ENCODE data around the gene CUEDC2.

DNA sequence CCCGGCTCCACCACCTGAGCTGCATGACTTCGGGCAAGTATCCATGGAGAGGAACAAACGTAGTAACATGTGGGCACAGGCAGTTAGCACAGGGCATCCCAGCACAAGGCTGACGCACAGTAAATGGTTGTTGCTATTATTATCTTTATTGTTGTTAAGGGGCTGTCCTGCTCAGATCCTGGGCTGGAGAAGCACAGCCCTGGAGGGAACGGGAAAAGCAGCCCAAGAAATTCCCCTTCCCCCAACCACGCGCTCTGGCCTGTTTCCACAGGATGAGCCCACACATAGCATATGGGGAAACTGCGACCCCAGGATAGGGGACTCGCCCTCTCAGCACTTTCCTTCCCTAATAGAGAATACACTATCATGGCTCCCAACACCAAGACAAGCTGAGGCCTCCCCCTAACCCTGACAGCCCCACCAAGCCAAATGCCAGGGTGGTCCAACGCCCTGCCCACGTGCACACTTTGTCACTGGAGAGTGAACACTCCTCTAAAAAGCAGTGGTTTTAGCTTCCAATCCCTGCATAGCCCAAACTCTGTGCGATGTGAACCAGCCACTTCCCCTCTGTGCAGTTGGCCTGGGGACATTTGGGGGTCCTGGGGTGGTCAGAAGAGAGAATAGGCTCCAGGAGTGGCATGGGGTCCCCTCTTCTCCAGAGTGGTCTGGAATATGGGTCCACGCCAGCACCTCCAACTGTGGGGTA, 24.8 kb downstream of the CUEDC2 start:
- TF ChIP-seq, protein P1, sequence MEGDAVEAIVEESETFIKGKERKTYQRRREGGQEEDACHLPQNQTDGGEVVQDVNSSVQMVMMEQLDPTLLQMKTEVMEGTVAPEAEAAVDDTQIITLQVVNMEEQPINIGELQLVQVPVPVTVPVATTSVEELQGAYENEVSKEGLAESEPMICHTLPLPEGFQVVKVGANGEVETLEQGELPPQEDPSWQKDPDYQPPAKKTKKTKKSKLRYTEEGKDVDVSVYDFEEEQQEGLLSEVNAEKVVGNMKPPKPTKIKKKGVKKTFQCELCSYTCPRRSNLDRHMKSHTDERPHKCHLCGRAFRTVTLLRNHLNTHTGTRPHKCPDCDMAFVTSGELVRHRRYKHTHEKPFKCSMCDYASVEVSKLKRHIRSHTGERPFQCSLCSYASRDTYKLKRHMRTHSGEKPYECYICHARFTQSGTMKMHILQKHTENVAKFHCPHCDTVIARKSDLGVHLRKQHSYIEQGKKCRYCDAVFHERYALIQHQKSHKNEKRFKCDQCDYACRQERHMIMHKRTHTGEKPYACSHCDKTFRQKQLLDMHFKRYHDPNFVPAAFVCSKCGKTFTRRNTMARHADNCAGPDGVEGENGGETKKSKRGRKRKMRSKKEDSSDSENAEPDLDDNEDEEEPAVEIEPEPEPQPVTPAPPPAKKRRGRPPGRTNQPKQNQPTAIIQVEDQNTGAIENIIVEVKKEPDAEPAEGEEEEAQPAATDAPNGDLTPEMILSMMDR (IDR thresholded peaks at IDR 0.05; ENCODE audit: low read depth, low read length, missing input control), result no peak
- TF ChIP-seq RXRA (IDR thresholded peaks at IDR 0.05), result no peak

All from liver (tissue), 3 donors.